NCI-H2029 (cell line): ENCODE measurements around the gene GPRIN3.
A peak's percentile ranks its signal among the peaks of the same experiment; 100 is the strongest.
"Not testable (repeated sequence)": the region's sequence is repeated elsewhere in the genome, so short reads cannot be mapped to it uniquely, and the experiment has no call there.

ENCODE experiments used
- DNase-seq: peaks from one replicate; lab custom pipeline; 2025; lab: John Stamatoyannopoulos, UW

GPRIN3 gene

DNA sequence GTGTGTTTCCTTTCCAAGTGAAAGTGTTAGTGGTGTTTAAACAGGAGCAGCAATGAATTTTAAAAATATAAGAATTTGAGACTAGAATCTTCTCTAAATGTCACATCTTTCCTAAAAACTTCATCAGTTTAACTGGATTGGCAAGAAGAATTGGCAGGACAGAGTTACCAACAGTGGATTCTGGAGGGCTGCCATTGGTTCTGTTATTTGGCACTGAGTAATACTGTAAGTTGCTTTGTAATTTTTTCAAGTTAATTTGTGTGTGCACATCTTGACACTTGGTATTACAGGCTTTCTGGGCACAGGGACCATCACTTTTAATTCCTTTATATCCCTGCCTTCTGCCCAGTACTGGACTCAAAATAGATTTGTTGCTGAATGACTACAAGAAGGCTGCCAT, 4.5 kb upstream of the GPRIN3 start:
- no peak for DNase-seq

DNA sequence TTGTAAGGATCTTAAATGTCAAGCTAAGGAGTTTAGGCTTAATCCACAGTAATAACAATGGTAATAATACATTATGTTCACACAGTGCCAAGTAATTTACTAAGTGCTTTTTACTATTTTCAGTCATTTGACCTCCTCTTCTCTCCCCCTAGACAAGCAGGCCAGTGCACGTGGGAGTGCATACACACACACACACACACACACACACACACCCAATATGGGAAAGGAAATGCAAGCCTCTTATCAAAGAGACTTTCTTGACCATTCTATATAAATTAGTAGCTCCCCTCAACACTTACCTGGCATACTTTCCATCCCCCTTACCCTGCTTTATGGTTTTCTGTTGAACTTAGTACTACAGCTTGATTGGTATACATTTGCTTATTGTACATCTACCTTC, 3.8 kb upstream of the GPRIN3 start:
- no peak for DNase-seq

DNA sequence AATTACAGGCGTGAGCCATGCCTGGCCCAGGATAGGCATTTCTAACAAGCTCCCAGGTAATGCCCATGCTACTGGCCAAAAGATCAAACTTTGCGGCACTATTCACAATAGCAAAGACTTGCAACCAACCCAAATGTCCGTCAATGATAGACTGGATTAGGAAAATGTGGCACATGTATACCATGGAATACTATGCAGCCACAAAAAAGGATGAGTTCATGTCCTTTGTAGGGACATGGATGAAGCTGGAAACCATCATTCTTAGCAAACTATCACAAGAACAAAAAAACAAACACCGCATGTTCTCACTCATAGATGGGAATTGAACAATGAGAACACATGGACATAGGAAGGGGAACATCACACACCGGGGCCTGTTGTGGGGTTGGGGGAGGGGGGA, 1.6 kb upstream of the GPRIN3 start:
- not testable (repeated sequence) for DNase-seq

DNA sequence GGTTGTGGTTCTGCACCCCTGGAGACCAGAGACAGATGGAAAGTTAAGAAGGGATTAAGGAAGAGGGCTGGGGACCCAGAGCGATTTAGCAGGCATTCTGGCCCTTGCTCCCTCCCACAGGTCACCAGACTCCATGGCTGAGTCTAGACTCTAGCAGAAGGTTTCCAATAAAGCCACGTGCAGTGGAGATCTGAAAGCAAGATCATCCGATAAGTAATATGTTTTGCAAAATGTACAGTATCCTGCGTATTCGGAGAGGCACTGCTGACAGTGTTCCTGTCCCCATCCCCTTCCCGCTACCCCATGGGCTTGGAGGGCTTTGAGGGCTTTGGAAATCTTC, 531 bp upstream of the GPRIN3 start:
- DNase-seq: no peak

DNA sequence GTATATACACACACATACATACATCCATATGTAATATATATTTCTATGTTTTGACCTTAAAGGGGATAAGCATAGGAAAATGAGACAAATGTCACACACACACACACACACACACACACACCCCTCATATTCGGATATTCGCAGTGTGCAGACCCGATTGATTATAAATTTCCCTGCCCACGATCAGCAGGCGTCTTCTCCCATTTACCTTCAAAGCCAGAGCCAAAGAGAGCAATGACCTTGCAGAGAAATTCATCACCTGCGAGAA, 488 bp downstream of the GPRIN3 start:
- DNase-seq: no peak

DNA sequence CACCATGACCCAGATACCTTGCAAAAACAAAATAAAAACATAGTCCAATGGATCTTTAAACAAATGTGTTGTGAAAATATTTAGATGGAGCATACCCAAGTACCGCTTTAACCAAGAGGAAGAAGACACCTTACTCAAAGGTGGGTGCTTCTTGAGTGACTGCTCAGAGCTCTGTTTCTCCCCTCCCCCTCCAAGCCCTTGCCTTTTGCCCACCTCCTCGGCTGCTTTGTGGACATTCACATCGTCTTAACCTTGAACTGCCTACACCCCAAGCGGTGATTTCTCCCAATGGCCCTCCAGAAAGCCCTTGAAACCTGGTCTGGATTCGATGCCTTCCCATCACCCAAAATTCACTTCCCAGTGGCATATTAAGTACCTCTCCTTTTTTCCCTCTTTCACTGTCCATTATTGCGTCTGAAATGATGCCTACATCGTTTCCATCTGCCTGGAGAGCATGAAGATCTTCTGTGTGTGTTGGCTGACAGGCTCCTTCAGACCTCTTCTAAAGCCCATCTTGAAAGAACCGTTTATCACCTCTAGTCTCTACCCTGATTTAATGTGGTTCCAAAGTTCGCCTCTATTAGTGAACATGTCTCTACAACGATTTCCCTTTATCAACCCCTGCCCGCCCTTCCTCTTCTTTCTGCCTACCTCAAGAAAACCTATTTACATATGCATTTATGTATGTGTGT, 968 bp downstream of the GPRIN3 start:
- no peak for DNase-seq

DNA sequence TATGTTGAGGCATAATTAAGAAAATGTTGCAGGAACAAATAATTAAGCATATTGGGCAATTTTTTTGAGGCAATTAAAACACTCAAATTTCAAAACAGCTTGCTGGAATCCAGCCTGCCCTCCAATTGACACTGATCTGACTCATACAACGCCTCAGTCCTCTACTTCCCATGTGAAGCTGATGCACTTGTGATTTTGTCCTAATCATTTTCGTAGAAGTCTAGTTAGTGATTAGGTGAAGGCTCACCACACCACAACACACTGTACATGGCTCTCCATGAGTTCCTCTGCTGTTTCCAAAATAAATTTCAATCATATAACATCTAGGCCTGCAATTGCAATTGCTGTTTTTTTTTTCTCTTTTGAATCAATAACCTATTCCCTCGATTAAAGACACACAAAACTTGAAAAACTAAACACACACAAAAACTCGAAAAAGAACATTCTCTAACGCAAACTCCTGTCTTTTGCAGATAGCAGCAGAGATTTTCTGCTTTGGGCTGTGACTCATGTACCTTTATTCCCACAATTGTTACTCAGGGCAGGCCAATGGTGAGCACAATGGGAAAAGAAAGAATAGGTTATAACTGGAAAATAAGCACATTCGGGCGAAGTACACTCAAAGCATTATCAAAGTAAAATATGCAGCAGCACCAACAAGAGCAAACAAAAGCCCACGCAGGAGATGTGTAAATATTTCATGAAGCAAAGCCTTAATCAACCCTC, 1.7 kb downstream of the GPRIN3 start:
- peak; percentile 19 for DNase-seq

DNA sequence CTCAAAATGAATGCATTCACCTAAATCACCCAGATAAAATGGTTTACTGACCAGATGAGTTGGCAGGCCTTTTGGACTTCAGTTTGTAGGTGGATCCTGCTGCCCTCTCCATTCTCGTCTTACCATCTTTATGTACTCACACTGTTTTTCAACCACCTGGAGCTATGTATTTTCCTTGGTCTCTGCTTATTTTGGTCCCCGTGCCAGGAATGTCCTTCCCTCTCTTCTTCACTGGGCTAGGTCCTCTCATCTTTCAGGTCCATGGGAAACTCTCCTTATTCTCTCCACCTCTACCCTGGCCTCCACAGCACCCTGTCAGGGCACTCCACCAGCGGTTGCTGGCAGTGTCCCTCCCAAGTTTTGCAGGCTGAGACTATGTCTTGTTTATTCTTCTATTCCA, 2.6 kb downstream of the GPRIN3 start:
- DNase-seq: peak; percentile 41

DNA sequence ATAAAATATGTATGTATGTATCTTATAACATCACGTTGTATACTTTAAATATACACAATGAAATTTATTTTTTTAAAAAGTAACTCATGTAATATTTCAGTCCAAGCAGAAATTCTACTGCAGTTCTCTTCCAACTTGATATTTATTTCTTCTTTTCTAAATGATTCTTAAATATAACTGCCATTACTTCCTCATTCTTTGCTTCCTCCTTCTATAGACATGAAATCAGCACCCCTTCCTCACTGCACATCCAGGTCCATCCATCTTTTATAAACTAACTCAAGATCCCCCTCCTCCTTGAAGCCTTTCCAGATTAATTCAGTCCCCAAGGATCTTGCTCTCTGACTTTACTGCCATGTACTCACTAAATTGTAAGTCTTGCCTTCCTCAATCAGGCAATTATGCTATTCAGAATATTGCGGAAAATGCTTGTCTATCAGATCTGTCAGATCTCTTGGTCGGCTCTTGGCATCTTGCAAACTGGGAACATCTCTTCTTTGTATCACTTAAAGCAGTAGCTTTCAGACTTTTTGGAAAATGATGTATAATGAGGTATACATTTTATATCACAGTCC, 3.7 kb downstream of the GPRIN3 start:
- no peak for DNase-seq

DNA sequence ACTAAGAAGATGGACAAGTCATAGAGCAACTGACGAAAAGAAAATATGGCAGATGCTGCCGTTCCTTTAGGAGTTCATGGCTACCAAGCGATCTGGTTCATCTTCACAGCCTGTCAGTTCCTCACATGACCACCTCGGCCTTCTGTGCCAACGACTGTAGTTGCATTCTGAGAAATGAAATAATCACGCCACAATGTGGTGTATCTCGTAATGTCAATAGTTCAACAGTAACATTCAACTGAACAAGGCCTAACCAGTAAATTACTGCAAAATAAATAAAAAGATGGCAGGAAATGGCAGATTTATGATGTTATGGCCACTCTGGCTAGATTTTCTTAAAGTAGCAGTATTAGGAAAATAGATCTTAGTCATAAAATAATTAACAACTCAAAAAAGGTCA, 4.4 kb downstream of the GPRIN3 start:
- peak; percentile 82 for DNase-seq

DNA sequence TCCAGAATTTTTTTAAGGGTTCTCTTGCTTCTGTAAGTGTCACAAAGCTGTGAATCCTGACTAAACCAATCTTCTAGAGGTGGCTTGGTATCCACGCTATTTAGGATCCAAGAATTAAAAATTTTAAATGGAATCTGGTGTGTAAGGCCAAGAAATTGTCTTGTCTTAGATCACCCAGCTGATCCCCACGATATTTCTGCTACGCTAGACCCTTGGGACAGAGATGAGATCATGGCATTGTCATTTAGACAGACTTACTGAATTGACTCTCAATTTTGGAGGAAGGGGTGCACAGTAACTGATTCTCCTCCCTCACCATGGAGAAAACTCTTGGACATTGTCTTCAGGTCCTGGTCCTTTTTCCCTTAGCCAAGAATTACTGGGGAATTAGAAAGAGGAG, 5.7 kb downstream of the GPRIN3 start:
- no peak for DNase-seq

DNA sequence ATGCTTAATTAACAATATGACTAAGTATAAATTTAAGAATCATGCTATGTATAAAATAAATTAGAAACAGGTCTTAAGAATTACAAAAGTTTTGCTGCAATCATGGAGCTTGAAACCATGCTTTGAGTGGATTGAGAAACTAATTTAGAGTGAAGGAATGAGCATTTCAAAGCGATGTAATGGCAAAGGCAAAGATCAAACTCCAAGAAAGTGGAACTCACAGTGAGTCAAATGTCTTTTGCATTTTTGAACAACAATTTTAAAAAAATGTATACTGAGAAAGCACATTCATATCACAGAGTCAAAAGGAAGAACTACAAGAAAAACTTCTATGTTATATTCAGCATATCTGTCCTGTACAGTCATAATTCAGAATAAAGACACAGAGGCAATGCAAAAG, 6.6 kb downstream of the GPRIN3 start:
- no peak for DNase-seq

DNA sequence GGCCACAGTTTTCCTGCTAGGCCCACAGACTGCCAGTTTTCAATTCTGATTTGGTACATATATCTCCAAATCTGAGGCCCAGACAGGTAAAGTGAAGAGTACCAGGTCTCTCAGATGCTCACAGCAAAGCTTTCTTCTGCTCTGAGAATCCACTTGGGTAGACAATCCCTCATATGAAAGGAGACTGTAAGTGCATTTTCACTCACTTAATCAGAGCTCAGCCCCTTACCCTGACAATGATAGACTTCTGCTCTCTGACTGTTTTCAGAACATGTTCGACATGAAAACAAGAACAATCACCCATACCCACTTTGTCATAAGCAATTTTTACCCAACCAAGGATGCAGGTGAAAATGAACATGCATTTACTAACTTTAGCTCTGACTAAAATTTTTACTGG, 7.1 kb downstream of the GPRIN3 start:
- no peak for DNase-seq

DNA sequence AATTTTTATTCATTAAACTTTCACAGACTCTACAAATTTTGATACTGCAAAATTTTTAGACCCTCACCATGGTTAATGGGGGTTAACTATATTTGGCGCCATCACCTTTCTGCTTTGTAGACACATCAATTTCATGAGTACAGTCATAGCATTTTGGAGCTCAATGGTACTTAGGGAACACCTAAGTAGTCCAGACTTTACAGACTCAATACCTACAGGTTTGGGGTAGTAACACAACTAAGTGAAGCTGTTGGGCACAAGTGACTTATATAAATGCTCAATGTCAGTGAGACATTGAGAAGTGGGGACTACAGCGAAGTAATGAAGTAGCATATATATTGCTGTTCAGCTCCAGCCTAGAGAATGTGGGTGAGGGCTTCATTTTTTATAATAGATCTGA, 7.5 kb downstream of the GPRIN3 start:
- no peak for DNase-seq

DNA sequence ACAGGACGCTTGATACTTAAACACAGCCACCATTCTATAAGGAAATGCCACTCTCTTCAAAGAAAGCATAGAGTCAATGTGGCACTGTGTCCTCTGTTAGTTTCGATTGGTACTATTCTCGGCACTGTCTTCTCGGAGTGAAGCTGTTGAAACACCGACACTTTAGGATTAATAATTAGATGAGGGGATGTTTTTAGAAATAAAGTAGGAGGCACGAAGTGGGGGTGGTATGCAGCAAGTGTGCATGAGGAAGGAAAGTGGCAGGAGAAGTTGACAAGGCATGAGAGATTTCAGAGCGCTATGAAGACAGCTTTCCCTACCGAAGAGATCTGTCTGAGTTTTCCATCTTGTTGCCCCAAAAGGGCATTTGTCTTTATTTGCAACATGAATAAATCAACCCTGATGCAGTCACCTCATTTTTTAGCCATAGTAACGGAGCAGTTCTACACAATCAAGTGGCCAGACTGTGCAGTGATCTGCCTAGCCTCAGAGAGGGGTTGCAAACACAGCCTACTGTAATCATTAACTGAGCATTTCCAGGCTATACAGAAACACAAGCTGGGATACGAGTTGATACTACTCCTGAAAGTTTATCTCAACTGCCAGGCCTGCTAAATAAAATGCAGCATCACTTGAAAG, 8.3 kb downstream of the GPRIN3 start:
- DNase-seq: no peak

DNA sequence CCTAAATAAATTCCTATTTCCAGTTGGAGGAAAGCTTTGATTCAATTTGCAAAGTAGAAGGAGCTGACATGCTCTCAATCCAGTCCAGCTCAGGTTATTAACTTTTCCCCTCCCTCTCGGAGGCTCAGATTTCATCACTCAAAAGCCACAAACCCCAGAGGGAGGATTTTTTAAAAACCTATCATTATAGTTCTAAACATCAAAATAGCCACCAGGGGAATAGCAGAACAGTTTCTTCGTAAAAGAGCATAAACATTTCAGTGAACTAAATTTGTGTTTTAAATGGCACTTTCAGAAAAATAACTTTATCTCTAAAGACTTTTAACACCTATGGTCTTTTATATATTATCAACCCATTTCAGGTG, 8.8 kb downstream of the GPRIN3 start:
- DNase-seq: no peak

DNA sequence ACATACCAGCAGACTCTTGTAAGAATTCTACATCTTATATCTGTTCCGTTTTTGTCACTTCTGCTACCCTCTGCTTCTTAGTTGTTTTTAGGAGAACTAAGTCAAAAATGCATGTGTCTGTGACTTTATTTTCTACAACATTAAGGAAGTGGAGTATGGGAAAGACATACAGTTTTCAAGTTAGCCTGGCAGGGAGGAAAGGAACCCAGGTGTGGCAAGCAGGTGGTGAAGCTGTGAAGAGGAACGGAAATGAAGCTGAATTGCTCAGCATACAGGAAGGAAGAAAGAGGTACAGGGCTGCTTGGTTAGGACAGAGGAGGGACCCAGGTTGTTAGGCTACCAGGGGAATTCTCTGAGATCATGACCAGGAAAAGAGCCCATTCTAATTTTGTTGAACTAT, 9.4 kb downstream of the GPRIN3 start:
- DNase-seq: peak; percentile 24

DNA sequence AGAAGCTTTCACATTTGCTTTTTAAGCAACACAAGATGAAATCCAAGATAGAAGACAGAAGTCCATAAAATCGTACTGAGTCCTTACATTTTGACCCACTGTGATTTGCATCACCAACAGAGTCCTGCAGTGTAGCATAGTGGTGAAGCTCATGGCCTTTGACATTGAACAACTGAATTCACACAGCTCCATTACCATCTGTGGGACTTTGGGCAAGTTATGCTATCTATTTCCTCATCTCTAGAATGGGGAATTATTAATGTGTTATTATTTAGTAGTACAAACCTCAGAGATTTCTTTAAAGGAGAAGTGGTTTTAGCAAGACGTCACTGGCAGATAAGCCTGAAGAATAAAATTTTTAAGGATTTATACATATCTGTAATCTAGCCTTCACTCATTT, 10.7 kb downstream of the GPRIN3 start:
- no peak for DNase-seq

DNA sequence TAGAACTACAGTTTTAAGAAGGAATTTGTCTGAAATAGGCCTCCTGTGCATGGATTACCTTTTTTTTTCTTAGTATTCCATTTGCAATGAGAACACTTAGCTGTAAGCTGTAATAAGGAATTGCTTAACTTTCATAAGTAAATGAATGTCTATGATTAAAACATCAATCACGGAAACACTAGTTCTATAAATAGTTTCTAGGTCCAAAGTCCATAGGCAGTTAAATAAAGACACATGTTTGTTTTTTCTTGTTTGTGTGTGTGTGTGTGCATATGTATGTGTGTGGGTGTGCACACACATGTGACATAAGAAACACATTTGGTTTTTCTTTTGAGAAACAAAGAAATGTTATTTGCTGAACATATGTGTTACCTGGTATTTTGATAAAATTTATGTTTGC, 11.2 kb downstream of the GPRIN3 start:
- no peak for DNase-seq

DNA sequence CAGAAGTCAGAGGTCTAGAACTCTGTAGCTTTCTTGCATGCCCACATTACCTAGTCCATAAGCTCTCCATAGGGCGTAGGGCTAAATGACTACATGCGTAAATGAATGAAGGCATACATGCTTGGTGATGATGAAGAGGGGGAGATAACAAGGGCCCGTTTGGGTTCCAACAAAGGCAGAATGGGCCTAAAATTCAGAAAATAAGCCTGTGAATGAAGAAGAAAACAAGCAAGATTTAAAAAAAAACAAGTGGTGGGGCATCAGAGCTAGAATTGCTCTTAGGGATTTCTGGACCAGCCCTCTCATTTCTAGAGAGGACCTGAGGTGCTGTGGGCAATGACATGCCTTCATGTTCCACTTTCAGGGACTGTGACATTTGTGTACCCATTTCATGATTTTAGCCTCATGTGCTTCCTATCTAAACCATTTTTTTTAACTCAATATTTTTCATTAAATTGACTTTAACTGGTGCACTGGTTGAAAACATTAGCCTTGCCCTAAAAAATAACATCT, 12.1 kb downstream of the GPRIN3 start:
- no peak for DNase-seq

DNA sequence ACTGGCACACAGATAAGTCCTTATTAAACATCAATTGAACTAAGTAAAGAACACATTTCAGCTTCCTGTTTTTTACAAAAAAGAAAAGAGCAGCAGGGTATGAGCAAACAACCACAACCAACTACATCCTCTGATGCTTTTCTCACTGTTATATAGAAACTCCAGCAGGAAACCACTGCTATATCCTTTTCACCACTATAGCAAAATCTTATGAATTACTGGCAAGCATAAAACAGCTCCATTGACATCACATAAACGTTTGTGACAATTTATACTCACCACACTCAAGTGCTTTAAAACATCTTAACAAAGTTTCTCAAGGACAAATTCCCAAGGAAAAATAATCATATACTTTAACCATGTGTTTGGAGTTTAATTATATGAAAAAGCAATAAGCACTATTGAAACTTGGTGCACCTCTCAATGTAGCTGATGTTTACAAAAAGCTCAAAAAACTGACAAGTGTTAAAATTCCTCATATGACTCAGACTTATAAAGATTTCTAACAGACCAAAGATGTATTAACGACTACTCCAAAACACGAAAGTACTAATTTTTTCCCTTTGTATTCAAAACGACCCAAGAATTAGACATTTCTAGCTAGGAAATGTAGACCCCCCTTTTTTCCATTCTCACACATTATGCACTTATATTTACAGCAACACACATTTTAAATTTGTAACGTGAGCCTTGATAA, 12.9 kb downstream of the GPRIN3 start:
- DNase-seq: no peak

DNA sequence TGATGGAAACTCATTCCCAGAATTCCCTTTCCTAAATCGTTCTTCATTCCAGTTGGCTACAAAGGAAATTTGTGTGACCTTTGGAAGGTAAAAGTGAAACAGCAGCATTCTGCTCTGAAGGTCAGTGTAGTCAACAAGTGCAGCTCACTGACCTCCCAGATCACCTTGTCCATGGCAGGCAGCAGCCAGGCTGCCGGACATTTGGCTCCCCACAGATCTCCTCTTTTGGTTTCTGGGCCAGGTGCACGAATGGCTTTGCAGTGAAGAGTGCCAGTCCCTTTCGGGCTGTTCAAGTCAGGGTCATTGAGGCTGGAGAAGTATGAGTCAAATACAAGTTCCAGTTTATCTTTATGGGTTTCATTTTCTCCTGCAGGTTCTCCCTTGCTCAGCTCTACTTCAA, 14.3 kb downstream of the GPRIN3 start:
- no peak for DNase-seq
